ENCODE results near the gene BACE2. TPM values are rescaled to one million over a fixed set of nuclear protein-coding genes. Genes with fewer than 3 reads are reported as not detected.

BACE2 gene
- total RNA-seq, 1 experiment from 2014 or later = 40.8 TPM

- Histone ChIP-seq H3K4me2 (no peak overlapping the region), H3K9me3 (ENCODE audit: insufficient read depth, low read depth) (no peaks in the 10 kb centered on the region), H3K27ac (no peak overlapping the region), H3K27me3 (ENCODE audit: insufficient read depth, low read depth) (no peaks in the 10 kb centered on the region), H3K36me3 (ENCODE audit: low read depth) (no peaks in the 10 kb centered on the region), H3F3A (ENCODE audit: insufficient read depth, low read depth) (no peaks in the 10 kb centered on the region), H3K4me1 (replicated peaks; ENCODE audit: insufficient read depth) (no peaks in the 10 kb centered on the region), H4K20me1 (ENCODE audit: insufficient read depth) (no peaks in the 10 kb centered on the region), H3K4me3 (no peak overlapping the region), H3K79me2 (ENCODE audit: low read depth) (no peaks in the 10 kb centered on the region), H2AFZ (no peak overlapping the region), H3K9me2 (ENCODE audit: insufficient read depth) (no peaks in the 10 kb centered on the region)
- ChIA-PET POLR2A (ENCODE audit: unreplicated experiment) (no interaction called here), CTCF (no interaction called here)
- TF ChIP-seq CTCF (conservative IDR thresholded peaks at IDR 0.05) (no peak), EZH2 (IDR thresholded peaks at IDR 0.05; ENCODE audit: low read depth) (no peak)
- no peak for DNase-seq
- no TSS peak for BruUV-seq (replicated peaks)
- intact Hi-C loops (cut with micrococcal nuclease; ENCODE audit: unreplicated experiment) = no loop called here
Measured at GRCh38 chr21:41230497-41230896, 62.5 kb downstream of the BACE2 start.

- POLR2A ChIA-PET (ENCODE audit: unreplicated experiment) = no interaction called here
- no TSS peak for BruUV-seq (replicated peaks)
- Histone ChIP-seq H3K4me2 (no peak overlapping the region), H3K27ac (no peak overlapping the region), H3F3A (ENCODE audit: insufficient read depth, low read depth) (no peaks in the 10 kb centered on the region), H3K4me1 (replicated peaks; ENCODE audit: insufficient read depth) (no peaks in the 10 kb centered on the region), H3K9me2 (ENCODE audit: insufficient read depth) (no peaks in the 10 kb centered on the region), H4K20me1 (ENCODE audit: insufficient read depth) (no peaks in the 10 kb centered on the region), H3K79me2 (ENCODE audit: low read depth) (no peaks in the 10 kb centered on the region), H2AFZ (no peak overlapping the region), H3K4me3 (no peak overlapping the region), H3K27me3 (ENCODE audit: insufficient read depth, low read depth) (no peaks in the 10 kb centered on the region), H3K9me3 (ENCODE audit: insufficient read depth, low read depth) (no peaks in the 10 kb centered on the region), H3K36me3 (ENCODE audit: low read depth) (no peaks in the 10 kb centered on the region)
- TF ChIP-seq CTCF (conservative IDR thresholded peaks at IDR 0.05) = no peak
- CTCF ChIA-PET = no interaction called here
- DNase-seq = no peak
- intact Hi-C loops (cut with micrococcal nuclease; ENCODE audit: unreplicated experiment) = no loop called here
Measured at GRCh38 chr21:41231060-41231459, 63.1 kb downstream of the BACE2 start.

GRCh38 chr21:41232013-41232412 lies 64.1 kb downstream of the BACE2 start:
- no peaks in the 10 kb centered on the region for H3K9me2 ChIP-seq (ENCODE audit: insufficient read depth)
- intact Hi-C loops (cut with micrococcal nuclease; ENCODE audit: unreplicated experiment) = no loop called here
- DNase-seq = no peak

More at GRCh38 chr21:41232013-41232412, 64.1 kb downstream of the BACE2 start:
- no peak overlapping the region for H2AFZ ChIP-seq
- no peak overlapping the region for H3K4me3 ChIP-seq
- H3K27ac ChIP-seq = no peak overlapping the region
- BruUV-seq (replicated peaks) = no TSS peak
- no peaks in the 10 kb centered on the region for H3K4me1 ChIP-seq (replicated peaks; ENCODE audit: insufficient read depth)
- no peaks in the 10 kb centered on the region for H3F3A ChIP-seq (ENCODE audit: insufficient read depth, low read depth)
- H3K9me3 ChIP-seq (ENCODE audit: insufficient read depth, low read depth) = no peaks in the 10 kb centered on the region
- H4K20me1 ChIP-seq (ENCODE audit: insufficient read depth) = no peaks in the 10 kb centered on the region
- TF ChIP-seq CTCF (conservative IDR thresholded peaks at IDR 0.05) (no peak), EZH2 (IDR thresholded peaks at IDR 0.05; ENCODE audit: low read depth) (no peak)
- no peaks in the 10 kb centered on the region for H3K79me2 ChIP-seq (ENCODE audit: low read depth)
- no peak overlapping the region for H3K4me2 ChIP-seq
- no peaks in the 10 kb centered on the region for H3K27me3 ChIP-seq (ENCODE audit: insufficient read depth, low read depth)
- no peaks in the 10 kb centered on the region for H3K36me3 ChIP-seq (ENCODE audit: low read depth)
- CTCF ChIA-PET = no interaction called here
- POLR2A ChIA-PET (ENCODE audit: unreplicated experiment) = no interaction called here
